ENCODE measurements around the gene KMO.

Gene KMO

DNA sequence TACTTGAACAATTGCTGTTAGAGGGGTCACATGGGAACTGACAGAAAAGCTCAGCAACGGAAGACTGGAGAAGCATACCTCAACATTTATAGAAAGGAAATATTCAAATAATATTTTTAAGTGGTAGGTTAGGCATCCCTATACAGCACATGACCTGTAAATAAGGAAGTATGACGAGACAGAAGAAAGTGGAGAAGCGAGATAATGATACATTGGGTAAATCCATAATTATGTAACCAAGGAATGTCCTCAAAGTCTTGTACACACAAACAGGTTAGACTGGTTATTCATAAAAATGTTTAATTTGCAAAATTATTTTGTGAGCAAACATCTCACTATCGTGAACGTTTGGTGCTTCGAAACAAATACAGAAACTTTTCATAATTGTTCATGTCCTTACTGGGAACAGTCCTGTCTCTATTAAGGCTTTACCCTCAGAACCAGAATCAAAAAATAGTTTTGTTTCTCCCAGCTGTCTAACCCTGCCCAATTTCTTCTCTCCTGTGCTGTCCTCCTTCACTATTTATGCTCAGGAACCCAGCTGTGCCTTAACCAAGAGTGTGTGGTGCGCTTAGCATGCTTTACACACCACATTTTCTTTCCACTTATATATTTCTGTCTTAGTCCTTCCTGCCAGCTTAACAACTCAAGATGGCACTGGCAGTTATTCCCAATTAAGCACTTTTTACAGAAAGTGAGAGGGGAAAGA is 10.2 kb downstream of the KMO start:
- DNase-seq = no peak

DNA sequence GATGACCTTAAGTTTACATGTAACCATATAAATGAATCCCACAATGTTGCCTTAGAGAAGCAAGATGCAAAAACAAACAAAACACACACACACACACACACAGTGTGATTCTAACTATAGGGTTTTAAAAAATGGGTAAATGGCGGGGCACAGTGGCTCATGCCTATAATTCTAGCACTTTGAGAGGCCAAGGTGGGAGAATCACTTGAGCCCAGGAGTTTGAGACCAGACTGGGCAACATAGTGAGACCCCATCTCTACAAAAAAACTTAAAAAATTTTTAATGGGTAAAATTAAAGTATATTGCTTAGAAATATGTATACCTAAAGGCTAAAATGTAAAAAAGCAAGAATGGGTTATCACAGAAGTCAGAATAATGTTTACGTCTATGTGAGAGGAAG is 15.8 kb downstream of the KMO start:
- no peak for DNase-seq

DNA sequence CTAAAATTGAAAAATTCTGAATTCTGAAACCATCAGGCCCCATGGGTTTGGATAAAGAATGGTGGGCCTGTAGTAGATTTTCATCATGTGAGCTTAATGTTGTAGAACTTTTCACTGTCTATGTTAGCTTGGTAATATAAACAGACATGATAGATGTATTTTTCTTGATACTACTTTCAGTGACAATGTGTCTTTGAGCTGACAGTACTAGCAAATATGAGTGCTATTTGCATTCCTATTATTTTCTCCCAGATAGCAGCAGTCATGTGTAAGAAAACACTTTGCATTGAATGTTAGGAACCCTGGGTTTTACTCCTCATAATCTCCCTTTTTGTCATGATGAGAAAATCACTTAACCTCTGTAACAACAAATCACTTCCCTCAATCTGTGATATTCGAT is 18.1 kb downstream of the KMO start:
- no peak for DNase-seq

DNA sequence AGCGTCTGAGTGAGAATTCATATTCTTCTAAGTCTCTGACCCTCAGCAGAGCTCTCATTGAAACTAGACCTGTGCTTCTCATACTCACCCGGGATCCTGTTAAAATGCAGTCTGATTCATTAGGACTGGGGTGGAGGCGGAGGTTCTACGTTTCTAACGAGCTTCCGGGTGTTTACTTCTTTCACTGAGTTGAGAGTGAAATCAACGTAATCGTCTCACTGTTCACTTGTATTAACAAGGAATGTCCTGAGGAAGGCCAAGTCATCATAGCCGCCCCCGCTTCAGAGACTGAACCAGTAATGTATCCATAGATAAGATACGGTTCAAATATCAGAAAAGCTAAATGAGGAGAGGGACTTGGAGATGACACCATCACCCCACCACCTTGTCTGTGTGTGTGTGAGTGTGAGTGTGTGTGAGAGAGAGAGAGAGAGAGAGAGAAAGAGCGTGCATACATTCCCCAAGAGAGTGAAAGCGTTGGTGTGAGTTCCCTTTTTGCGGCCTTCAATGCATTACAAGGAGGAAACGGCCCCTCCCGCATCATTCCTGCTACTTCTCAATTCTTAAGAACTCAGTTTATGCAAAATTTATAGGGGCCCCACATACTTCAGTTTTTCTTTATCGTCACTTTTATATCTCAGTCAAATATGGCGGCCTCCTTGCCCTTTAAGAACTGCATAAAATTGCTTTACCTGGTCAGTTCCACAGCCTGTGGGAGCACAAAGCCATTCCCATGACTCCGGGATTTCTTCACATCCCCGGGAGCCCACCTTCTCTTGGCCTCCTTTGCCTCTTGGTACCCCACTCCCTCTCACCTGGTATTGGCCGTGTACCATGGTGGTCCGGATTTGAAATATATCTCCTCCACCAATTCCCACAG is 19.8 kb downstream of the KMO start:
- peak; percentile 3 for DNase-seq

DNA sequence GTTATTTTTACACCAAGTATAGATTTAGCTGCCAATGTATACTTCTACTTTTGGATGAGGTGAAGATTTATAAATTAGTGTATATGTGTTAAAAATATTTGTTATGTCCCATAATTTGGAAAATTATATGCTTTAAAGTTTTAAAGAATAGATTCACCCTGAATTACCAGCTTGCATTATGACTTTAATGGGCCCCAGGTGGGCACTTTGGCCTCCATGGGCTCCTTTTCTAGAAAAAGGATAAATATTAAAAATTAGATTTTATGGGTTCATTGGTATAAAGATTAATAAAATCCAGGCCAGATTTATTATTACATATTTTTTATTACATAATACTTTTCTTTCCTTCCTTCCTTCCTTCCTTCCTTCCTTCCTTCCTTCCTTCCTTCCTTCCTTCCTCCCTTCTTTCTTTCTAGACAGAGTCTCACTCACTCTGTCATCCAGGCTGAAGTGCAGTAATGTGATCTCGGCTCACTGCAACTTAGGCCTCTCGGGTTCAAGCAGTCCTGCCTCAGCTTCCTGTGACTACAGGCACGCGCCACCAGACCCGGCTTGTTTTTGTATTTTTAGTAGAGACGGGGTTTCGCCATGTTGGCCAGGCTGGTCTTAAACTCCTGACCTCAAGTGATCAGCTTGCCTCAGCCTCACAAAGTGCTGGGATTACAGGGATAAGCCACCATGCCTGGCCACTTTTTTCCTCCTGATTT is 21.9 kb downstream of the KMO start:
- no peak for DNase-seq

DNA sequence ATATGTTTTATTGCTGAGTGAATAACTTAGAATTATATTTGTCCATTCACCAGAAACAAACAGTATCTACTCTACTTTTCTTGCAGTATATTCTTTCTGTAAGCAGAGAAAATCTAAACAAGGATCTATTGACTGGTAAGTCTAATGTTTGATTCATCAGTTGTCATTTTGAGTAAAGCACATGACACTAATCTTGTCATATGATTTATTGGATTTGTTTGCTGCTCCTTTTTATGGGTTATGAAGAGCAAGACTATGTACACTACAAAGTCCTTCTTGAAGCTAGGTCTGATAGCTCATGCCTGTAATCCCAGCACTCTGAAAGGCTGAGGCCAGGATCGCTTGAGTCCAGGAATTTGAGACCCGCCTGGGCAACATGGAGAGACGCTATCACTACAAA is 23.3 kb downstream of the KMO start:
- no peak for DNase-seq

DNA sequence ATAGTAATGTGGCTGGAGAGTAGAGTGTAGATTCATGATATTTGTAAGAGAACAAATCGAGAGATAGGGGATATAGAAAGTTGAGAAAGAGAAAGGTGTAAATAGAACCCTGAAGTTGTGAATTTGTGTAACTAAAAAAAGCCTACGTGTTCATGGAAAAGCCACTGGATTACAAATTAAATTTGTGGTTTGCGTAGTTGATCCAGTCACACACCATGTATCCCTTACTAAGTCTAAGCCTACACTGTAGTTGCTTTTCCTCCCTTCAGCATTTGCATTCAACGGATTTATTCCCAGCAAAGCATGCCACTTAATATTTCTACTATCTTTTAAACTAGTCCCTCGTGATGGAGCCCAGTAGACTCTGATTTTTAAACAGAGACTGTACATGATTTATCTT is 24.9 kb downstream of the KMO start:
- no peak for DNase-seq

DNA sequence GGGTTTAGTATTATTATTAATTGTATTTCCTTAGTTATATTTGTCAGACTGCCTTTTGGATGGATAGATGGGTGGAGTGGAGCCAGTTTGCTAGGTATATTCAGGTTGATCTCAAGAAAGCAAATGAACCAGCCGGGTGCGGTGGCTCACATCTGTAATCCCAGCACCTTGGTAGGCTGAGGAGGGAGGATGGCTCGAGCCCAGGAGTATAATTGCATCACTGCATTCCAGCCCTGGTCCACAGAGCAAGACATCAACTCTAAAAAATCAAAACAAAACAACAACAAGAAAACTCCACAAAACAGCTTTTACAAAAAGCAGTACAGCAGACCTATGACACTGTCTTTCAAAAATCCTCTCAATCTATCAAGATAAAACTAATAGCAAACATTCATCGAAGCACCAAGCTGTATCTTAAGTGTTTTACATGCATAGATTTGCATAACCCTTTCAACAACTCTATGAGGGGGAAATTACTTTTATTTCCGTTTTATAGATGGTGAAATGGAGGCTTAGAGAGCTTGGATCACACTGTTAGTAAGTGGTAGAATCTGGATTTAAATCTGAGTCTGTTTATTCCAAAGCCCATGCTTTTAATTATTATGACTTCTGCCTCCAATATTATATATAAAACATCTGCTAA is 25.5 kb downstream of the KMO start:
- no peak for DNase-seq

DNA sequence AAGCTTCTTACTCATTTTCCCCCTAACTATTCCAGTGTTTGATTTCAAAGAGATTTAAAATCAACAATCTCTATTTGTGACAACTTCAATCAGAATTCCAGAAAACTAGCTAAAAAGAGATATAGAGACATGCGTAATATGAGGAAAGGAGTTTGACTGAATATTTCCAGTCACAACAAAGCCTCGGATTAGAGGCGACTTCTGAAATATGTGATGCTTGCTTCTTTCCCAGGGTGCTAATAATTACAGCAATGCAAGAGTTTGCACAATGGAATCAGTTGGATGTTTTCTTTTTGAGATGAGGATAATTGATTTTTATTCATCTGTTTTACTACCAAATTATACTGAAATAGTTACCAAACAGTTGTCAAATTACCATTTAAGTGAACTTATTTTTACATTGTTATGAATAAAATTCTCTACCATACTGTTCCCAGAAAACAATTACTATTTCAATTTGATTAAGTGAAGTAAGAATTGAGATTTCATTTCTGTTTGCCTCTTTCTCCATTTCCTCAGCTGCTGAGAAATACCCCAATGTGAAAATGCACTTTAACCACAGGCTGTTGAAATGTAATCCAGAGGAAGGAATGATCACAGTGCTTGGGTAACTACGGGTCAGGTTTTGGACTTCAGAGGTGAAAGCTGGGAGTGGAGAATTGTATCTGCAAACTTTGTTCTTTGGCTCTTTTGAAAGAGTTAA is 28.1 kb downstream of the KMO start:
- DNase-seq = no peak

DNA sequence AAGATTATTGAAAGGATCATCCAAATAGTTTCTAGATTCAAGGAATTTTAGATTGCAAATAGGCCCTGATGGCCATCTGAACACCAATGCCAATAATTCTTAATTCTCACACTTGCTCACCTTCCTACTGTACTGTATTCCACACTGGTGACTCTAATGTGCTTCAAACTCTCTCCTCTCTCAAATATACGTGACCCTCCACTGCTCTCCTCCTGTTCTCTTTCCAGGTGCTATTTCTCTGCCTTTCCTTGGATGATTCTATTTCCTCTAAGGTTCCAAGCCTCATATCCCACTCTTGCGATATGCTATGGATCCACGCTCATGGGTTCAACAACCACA is 28.6 kb downstream of the KMO start:
- DNase-seq = no peak

DNA sequence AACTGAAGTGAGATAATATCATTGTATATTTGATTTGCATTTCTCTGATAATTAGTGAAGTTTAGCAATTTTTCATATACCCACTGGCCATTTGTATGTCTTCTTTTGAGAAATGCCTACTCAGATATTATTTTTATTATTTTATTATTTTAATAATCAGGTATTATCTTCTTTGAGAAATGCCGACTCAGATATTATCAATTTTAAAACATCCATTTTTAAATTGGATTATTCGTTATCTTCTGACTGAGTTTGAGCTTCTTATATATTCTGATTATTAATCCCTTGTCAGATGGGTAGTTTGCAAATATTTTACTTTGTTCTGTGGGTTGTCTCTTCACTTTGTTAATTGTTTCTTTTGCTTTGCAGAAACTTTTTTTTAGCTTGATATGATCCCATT is 37.7 kb downstream of the KMO start:
- no peak for DNase-seq

DNA sequence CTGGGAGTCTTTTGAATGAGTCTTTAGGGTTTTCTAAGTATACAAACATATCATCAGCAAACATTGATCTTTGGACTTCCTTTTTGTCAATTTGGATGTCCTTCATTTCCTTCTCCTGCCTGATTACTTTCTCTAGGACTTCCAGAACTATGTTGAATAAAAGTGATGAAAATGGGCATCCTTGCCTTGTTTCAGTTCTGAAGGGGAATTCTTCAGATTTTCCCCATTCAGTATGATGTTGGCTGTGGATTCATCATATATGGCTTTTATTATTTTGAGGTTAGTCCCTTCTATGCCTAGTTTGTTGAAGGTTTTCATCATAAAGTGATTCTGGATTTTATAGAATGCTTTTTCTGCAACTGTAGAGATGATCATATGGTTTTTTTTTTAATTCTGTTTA is 42.0 kb downstream of the KMO start:
- no peak for DNase-seq

DNA sequence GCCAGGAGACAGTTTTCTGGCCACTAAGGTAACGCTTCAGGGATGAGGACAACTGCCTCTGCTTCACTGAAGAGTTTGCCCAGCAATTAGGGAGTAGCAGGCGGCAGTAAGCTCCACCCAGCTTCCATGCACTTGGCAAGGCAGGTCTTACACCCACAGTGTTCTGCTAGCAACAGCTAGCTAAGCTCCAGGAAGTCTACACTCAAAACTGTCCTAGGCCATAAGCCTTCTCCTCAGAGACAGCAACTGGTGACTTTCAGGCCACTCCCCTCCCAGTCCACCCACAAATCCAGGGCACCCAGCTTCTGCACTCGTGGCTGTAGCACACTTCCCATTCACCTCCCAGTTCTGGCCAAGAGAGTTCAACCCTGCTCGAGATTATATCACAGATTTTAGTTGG is 47.3 kb downstream of the KMO start:
- no peak for DNase-seq

DNA sequence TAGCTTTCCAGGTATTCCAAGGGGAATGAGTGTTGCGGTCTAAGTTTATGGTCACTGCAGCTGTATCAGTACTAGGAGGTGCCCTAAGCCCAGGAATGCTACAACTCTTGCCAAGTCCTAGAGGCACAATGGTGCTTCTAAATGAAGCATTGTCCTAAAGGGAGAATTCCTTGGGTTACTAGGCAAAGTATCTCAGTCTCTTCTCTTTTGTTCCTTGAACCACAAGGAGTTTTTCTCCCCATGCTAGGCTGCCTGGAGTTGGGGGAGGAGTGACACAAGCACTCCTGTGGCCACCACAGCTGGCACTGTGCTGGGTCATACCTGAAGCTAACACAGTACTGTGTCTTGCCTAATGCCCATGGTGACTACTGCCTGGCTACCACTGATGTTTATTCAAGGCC is 50.7 kb downstream of the KMO start:
- DNase-seq = no peak

DNA sequence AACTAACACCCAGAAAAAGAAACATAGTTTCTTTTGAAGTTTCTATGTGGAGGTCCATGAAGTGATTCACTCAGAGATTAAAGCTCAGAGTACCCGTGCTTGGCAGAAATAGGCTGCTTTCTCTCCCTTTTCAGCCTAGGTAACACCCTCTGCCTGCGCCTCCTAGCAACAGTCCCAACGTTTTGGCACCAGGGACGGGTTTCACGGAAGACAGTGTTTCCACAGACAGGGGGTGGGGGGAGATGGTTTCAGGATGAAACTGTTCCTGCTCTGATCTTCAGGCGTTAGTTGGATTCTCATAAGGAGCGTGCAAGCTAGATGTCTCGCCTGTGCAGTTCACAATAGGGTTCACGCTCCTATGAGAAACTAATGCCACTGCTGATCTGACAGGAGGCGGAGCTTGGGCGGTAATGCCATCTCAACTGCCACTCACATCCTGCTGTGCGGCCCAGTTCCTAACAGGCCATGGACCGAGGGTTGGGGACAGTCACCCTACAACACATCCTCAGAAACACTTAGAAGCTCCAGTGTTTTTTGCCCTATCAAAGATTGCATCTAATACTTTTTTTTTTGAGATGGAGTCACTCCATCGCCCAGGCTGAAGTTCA is 54.8 kb downstream of the KMO start:
- no peak for DNase-seq

DNA sequence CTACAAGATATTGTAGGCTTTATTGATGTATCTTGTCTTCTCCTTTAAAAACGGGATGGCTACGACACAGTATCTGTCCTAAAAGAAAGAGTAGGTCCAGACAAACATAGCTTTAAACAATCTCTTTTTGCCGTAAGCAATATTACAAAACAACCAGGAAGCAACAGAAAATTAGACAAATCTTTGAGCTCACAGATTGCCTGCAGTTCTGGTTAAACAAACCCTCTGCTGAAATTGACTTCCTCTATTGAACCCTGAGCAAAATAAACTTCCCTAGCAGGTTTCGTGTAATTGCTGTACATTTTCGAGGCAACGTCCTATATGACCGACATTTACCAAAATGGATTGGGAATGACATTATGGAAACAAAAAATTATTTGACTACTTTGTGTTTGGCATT is 57.3 kb downstream of the KMO start:
- DNase-seq = no peak

DNA sequence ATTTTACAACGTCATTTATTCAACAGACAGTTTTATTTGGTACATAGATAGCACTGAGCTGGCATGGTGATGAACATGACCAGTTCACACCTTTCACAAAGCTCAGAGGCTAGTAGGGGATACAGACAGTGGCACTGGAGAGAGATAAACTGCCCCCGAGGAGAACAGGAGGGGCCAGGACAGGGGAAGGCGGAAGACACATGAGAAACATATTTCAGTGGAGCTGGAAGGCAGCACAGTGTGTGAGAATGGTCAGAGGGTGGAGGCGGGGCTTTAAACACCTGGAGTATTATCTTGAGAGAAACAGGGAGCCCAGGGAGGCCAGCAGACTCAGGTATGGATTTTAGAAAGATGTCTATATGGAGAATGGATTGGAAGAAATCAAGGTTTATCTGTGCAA is 58.5 kb downstream of the KMO start:
- DNase-seq = no peak

DNA sequence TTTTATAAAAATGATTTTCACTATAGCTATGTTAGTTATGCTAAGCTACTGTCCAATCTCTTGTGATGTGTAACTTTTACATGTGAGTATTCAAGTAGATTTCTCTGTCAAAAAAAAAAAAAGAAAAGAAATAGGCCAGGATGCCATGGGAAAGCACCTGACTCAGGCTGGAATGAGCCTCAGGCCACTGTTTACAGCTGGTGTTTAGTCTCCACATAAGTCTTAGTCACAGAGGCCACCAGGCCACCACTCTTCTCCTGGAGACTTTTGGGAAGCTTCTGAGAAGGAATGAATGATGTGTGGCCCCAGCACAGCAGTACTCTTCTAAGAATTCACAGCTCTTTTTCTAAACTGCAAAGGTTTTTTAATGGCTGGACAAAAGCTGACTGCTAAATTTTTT is 59.1 kb downstream of the KMO start:
- DNase-seq = no peak

DNA sequence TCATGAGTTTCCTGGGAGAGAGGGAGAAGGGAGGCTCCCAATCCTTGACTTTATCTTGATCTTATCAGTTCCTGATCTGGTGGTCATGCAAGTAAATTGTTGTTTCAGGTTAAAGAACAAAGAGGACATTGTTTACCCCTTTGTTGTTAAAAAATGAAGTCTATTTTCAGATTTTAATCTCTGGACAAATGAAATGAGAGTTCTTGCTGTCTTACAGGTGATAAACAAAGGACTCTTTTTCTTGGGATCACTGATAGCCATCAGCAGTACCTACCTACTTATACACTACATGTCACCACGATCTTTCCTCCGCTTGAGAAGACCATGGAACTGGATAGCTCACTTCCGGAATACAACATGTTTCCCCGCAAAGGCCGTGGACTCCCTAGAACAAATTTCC is 59.6 kb downstream of the KMO start:
- no peak for DNase-seq

DNA sequence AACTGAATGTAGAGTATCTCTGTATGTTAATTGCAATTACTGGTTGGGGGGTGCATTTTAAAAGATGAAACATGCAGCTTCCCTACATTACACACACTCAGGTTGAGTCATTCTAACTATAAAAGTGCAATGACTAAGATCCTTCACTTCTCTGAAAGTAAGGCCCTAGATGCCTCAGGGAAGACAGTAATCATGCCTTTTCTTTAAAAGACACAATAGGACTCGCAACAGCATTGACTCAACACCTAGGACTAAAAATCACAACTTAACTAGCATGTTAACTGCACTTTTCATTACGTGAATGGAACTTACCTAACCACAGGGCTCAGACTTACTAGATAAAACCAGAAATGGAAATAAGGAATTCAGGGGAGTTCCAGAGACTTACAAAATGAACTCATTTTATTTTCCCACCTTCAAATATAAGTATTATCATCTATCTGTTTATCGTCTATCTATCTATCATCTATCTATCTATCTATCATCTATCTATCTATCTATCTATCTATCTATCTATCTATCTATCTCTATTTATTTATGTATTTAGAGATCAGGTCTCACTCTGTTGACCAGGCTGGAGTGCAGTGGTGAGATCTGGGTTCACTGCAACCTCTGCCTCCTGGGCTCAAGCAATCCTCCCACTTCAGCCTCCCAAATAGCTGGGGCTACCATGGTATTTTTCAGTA is 60.2 kb downstream of the KMO start:
- no peak for DNase-seq

DNA sequence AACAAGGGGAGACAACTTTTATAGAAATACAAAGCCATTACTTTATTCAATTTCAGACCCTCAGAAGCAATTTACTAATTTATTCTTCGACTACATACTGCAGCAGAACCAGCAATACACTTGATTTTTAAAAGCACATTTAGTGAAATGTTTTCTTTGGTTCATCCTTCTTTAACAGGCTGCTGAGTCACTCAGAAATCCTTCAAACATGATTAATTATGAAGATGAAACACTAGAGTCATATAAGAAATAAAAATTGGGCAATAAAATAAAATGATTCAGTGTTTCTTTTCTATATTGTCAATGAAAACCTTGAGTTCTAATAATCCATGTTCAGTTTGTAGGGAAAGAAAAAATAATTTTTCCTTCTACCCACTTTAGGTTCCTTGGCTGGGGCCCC is 61.0 kb downstream of the KMO start:
- DNase-seq = no peak

DNA sequence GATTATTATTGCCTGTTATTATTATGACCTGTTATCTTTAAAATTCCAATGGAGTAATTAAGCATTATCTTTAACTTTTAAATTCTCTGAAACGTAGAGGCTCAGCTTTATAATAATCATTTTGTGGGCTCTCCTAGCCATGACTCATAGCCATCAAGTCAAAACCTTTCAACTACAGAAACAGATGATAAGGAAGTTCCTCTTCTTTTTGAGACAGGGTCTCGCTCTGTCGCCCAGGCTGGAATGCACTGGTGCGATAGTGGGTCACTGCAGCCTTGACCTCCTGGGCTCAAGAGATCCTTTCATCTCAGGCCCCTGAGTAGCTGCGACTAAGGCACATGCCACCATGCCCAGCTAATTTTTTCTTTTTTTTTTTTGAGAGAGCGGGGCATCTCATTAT is 64.5 kb downstream of the KMO start:
- no peak for DNase-seq

Data from effector CD4-positive, alpha-beta T cell (primary cell).